ENCODE results near the gene FBXO8.
A peak's percentile ranks its signal among the peaks of the same experiment; 100 is the strongest.
"Not testable (repeated sequence)": the region's sequence is repeated elsewhere in the genome, so short reads cannot be mapped to it uniquely, and the experiment has no call there.

FBXO8 gene, protein sequence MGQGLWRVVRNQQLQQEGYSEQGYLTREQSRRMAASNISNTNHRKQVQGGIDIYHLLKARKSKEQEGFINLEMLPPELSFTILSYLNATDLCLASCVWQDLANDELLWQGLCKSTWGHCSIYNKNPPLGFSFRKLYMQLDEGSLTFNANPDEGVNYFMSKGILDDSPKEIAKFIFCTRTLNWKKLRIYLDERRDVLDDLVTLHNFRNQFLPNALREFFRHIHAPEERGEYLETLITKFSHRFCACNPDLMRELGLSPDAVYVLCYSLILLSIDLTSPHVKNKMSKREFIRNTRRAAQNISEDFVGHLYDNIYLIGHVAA

GRCh38 chr4:174283507-174284471 lies at the start of gene FBXO8, which contains the start of gene CEP44:
Gene FBXO8 (minus strand): TSS chr4:174283667. CDS start chr4:174263092, 20,575 bp downstream.
Gene CEP44 (plus strand): TSS chr4:174283911. CDS start chr4:174299122, 15,211 bp downstream.
- peak; percentile 33 for DNase-seq (ENCODE audit: low spot score)

GRCh38 chr4:174332741-174333493 lies 49.5 kb upstream of the FBXO8 start:
- no peak for DNase-seq (ENCODE audit: low spot score)

DNA sequence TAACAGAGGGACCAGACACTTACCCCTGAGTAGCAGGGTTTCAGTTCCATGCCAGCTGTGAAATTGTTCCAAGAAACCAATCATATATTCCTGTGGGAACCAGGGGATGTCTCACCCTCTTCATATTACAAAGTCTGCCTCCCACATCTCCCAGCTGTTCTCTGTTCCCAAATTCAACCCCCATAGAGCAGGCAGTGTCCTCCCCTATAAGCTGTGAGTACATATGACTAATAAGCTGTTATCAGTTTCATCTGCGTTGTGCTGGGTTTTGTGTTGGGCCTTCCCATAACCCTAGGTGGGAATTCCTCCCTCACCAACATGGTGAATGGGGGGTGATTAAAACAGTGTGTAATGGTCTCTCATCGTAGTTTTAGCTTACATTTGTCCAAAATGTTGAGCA lies 41.3 kb upstream of the FBXO8 start:
- no peak for DNase-seq (ENCODE audit: low spot score)

GRCh38 chr4:174324236-174324635 lies 40.8 kb upstream of the FBXO8 start:
- DNase-seq (ENCODE audit: low spot score): no peak

DNA sequence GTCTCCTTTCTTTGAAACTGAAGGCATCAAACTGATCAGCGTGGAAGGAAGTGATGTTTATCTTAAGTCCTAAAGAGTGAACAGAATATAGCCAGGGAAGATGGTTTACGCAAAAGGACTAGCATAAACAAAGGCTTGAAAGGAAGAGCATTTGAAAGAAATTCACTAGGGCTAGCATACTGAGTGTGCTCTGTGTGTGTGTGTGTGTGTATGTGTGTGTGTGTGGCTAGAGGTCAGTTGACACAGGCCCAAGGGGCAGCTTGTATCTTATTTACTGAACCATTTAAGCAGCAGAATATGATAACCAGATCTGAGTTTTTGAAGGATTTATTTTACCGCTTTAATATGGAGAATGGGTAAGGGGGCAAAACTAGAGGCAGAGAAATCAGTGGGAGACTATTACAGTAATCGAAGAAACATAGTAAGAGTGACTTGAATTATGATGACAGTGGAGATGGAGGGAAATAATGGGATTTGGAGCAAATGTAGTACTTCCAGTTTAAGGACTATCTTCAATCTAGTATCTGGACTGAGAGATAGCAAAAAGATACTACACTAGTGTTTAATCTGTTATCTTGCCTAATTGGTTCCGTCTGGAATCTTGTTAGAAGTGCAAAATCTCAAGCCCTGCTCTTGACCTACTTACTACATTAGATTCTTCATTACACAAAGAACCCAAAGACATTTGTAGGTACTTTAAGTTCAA lies 37.2 kb upstream of the FBXO8 start:
- DNase-seq (ENCODE audit: low spot score): no peak

GRCh38 chr4:174318829-174319764 lies 35.6 kb upstream of the FBXO8 start:
- no peak for DNase-seq (ENCODE audit: low spot score)

GRCh38 chr4:174317531-174317930 lies 34.1 kb upstream of the FBXO8 start:
- no peak for DNase-seq (ENCODE audit: low spot score)

GRCh38 chr4:174316954-174317353 lies 33.5 kb upstream of the FBXO8 start:
- DNase-seq (ENCODE audit: low spot score): no peak

GRCh38 chr4:174316546-174316945 lies 33.1 kb upstream of the FBXO8 start:
- DNase-seq (ENCODE audit: low spot score): no peak

DNA sequence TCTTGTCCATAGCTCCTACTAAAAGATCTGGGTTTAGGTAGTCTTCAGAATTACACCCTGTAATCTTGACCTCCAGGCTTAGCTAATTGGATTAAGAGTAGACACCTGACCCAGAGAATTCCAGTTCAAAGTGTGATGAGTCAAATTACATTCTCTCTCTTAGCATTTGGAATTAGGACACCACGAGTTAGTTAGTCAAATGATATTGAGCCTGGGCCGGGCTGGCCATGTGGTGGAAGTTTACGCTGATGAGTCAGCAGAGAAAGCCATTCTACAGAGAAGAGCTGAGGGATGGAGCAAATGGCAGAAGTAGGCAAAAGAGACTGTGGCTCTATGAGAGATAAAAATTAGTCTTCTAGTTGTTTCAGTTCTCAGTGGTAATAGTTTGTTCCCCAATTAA lies 31.3 kb upstream of the FBXO8 start:
- no peak for DNase-seq (ENCODE audit: low spot score)

DNA sequence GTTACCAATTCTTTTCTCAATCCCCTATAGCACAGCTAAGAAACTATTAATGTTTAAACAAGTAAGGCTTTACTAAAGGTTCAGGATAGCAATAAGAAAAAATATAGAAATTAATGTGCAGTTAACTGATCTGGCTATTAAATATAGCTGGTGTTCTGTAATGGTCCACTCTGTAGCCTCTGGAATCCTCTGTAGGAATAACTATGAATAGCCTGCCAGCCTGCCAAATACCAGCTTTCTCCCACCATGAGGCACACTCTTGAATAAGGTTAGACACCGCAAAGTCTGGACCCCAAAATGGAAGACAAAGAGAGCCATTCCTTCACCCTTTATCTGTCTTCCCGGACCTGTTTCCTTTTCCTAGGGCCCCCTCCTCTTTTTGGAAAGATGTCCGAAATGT lies 30.8 kb upstream of the FBXO8 start:
- no peak for DNase-seq (ENCODE audit: low spot score)

DNA sequence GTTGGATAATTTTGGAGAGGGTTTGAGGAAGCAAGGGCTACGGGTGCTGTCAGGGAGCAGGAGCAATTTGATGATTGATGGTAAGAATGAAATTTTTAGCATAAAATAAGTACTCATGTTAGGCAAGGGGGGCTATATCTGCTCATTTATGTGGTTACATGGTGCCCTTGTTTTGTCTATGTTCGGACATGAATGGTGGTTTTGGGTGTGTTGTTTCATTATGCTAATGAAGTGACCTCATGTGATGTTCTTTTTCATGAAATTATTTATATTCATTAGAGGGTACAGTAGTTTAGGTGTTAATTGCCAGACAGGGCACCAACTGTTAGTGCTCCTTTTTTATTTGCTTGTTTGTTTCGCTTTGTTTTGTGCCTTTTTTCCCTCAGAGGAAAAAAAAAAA lies 29.5 kb upstream of the FBXO8 start:
- DNase-seq (ENCODE audit: low spot score): no peak

DNA sequence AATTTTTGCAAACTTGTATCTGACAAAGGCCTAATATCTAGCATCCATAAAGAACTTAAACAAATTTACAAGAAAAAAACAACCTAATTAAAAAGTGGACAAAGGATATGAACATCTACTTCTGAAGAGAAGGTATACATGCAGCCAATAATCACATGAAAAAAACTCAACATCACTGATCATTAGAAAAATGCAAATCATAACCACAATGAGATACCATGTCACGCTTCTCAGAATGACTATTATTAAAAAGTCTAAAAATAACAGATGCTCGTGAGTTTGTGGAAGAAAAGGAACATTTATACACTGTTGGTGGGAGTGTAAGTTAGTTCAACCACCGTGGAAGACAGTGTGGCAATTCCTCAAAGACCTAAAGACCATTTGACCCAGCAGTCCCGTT lies 24.2 kb upstream of the FBXO8 start:
- DNase-seq (ENCODE audit: low spot score): no peak

DNA sequence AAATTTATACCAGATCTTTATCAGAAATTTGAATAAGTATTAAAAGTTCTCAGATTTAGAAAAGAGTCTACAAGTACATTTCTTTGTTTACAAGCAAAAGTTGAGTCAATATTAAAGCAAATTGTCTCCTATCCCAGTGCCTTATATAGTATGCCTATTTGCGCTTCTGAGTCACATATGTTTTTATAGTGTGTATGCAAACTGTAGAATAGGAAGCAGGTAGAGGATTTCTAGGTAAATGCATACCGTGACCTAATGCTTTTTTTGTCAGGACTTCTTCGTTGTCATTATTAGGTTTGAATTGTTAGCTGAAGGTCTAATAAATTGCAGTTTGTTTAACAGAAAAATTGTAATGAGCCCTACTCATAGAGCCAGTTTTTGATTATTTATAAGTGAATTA lies 22.5 kb upstream of the FBXO8 start:
- DNase-seq (ENCODE audit: low spot score): no peak

GRCh38 chr4:174304664-174305063 lies 21.2 kb upstream of the FBXO8 start:
- DNase-seq (ENCODE audit: low spot score): no peak

DNA sequence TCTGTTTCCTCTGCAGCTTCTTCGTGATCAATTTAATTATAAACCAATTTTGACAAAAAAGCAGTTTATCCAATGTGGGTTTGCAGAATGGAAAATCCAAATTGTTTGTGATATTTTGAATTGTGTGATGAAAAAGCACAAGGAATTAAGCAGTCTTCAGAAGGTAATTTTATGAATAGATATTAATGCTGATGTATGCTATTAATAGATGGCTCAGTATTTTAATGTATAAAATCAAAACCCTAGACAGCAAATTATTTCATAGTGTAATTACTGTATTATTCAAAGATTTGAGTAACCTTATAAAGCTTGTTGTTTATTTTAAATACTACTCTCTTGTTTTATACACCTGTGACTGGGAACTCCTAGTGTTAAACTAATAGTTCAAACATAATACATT lies 20.2 kb upstream of the FBXO8 start:
- no peak for DNase-seq (ENCODE audit: low spot score)

DNA sequence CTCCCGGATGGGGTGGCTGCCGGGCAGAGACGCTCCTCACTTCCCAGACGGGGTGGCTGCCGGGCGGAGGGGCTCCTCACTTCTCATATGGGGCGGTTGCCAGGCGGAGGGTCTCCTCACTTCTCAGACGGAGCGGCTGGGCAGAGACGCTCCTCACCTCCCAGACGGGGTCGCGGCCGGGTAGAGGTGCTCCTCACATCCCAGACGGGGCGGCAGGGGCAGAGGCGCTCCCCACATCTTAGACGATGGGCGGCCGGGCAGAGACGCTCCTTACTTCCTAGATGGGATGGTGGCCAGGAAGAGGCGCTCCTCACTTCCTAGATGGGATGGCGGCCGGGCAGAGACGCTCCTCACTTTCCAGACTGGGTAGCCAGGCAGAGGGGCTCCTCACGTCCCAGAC lies 11.7 kb upstream of the FBXO8 start:
- not testable (repeated sequence) for DNase-seq (ENCODE audit: low spot score)

- not testable (repeated sequence) for DNase-seq (ENCODE audit: low spot score)
These were observed 11.2 kb upstream of the FBXO8 start for GRCh38 chr4:174294641-174295040.

DNA sequence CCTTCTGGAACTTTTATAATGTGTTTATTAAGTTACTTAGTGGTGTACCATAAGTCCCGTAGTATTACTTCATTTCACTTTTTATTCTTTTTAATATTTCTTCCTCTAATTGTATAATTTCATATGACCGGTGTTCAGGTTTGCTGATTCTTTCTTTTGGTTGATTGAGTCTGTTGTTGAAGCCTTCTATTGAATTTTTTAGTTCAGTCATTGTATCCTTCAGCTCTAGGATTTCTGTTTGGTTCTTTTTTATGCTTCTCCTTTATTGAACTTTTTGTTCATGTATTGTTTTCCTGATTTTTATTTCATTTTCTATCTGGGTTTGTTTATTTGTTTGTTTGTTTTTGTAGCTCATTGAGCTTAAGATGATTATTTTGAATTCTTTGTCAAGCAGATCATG lies 9.0 kb upstream of the FBXO8 start:
- no peak for DNase-seq (ENCODE audit: low spot score)

DNA sequence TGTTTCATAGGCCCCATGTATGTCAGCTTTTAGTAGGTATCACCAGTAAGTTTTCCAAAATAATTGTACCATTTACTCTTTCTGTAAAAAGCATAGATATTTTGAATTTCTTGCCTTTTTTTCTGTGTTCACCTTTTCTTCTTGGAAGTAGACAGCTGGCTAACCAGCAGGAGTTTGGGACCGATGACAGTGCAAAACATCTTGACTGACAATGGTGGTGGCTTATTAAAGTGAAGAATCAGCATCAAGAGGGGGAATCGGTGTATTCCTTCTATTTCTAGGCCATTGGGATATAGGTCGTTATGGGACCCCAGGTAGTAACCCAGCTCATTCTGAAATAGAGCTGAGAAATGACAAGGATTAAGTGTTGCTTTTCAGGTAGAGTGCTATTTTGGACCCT lies 3.4 kb upstream of the FBXO8 start:
- DNase-seq (ENCODE audit: low spot score): no peak

- DNase-seq (ENCODE audit: low spot score): no peak
These were observed 1.0 kb upstream of the FBXO8 start for GRCh38 chr4:174284487-174284886.
